Peyer's patch (tissue), 4 donors: ENCODE measurements around the gene SMAP1.

Experiments used
- POLR2A ChIP-seq, 2 donors: fragments of 450-650 bp; IDR thresholded peaks; one replicate each; pipeline ENCODE4 v1.5.1; 2017; ENCODE audit warnings: antibody characterized with exemption in 2 of 2, mild to moderate bottlenecking in 2 of 2, moderate library complexity in 2 of 2
- TF ChIP-seq, protein P1 (sequence below), 6 experiments: fragments of 450-650 bp in 4 of 6; fragments of 200-600 bp in 2 of 6; sonication (generic) in 1 of 6; IDR thresholded peaks; one replicate each; pipeline ENCODE4 v1.5.1; 2017 to 2019; ENCODE audit warnings: antibody characterized with exemption in 6 of 6, mild to moderate bottlenecking in 3 of 6, moderate library complexity in 1 of 6

DNA sequence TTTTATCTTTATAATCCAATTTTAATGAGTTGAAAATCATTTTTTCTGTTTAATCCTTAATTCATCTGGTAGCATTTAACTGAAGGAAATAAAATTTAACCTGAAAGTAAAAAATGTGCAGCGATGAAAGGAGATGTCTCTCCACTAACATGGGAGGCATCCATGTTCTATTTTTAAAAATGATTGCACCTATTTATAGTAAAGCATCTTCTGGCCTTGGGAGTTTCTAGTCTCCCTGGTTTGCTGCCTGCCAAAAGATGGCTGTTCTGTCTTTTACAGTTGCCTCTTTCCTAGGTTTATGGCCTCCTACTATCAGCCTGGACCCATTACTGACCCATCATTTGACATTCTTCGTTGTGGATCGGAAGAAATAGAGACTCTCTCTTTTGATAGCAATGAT, 146.2 kb downstream of the SMAP1 start:
- TF ChIP-seq, protein P1, sequence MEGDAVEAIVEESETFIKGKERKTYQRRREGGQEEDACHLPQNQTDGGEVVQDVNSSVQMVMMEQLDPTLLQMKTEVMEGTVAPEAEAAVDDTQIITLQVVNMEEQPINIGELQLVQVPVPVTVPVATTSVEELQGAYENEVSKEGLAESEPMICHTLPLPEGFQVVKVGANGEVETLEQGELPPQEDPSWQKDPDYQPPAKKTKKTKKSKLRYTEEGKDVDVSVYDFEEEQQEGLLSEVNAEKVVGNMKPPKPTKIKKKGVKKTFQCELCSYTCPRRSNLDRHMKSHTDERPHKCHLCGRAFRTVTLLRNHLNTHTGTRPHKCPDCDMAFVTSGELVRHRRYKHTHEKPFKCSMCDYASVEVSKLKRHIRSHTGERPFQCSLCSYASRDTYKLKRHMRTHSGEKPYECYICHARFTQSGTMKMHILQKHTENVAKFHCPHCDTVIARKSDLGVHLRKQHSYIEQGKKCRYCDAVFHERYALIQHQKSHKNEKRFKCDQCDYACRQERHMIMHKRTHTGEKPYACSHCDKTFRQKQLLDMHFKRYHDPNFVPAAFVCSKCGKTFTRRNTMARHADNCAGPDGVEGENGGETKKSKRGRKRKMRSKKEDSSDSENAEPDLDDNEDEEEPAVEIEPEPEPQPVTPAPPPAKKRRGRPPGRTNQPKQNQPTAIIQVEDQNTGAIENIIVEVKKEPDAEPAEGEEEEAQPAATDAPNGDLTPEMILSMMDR (IDR thresholded peaks at IDR 0.05) = no peak
- no peak for TF ChIP-seq POLR2A (IDR thresholded peaks at IDR 0.05)
